ENCODE results near the gene CCDC174.
"Not testable (repeated sequence)": the region's sequence is repeated elsewhere in the genome, so short reads cannot be mapped to it uniquely, and the experiment has no call there.

CCDC174 gene

DNA sequence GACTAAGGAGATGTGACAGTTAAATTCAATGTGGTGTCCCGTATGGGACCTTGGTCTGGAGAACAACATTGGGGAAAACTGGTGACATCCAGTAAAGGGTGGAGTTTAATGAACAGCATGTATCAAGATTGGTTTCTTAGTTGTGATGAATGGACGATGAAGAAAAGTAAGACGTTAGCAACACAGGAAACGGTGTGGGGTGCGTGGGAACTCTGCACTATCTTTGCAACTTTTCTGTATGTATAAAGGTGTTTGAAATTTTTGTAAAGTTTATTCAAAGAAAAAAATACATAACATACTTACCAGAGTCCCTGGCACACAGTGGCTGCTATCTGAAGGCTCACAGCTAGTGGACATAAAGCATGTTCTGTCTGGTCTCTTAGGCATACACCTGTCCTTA lies 6.1 kb upstream of the CCDC174 start:
- DNase-seq (ENCODE audit: low spot score): no peak
- TF ChIP-seq CTCF (IDR thresholded peaks at IDR 0.05; ENCODE audit: extremely low read depth, missing control alignments): no peak

DNA sequence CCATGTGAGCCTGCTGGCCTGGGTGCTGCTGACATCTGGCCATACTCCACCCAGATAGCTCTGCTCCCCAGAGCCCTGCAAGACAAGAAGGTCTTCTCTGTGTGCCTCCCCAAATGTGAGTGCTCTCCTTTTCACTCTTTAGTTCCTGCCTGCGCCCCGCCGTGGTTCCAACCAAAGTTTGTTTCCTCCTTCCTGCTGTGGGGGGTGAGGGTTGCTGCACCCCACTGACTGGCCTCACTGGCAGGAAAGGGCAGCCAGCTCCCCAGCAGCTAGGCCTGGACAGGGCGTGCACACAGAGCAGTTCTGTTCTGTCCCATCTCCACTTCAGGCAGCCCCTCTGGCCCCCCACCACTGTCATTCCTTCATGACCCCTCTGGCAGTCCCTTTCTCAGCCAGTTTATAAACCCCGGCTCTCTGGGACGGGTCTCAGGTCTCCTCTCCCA lies 5.4 kb upstream of the CCDC174 start:
- DNase-seq (ENCODE audit: low spot score): no peak
- no peak for TF ChIP-seq CTCF (IDR thresholded peaks at IDR 0.05; ENCODE audit: extremely low read depth, missing control alignments)

- TF ChIP-seq CTCF (IDR thresholded peaks at IDR 0.05; ENCODE audit: extremely low read depth, missing control alignments): no peak
- DNase-seq (ENCODE audit: low spot score): no peak
Measured at GRCh38 chr3:14646589-14647413, 4.8 kb upstream of the CCDC174 start.

DNA sequence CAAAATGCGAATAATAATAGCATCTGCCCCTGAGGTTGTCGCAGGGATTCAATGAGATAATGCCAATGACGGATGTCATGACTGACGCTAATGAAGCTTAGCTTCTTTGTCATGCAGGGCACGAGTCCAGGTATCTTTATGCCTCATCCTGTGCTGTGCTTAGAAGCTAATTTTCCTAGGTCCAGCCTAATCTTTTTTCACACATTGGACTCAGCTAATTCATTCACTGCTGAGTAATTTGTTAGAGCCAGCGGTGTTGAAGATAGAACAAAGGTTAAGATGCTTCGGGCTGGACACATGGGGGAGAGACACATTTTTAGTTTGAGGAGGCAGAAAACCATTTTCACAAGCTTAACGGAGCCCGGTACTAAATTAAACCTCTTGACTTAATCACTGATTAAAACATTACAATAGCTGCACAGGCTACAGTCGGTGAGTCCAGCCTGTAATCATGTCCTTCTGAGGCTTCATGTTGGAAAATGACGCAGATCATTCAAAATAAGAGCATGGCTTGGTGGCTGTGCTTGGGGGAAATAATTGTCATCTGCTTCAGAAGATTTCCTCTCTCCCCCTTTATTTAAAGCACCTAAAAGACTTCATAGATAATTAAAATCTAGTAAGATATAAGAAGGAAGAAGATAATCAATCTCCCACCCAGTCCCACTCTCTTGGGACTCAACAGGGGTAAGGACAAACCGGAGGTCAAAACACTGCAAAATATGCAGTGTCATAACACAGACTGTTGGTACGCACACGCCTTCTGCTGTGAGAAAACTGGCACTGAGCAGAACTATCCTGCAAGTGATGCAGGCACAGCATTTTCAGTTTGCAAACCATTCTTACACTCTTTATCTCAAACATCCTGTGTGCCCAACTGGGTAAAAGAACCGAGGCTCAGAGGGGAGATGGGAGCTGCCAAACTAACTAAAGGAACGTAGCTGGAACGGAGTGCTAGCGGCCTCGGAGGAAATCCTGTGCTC lies 3.3 kb upstream of the CCDC174 start:
- no peak for TF ChIP-seq CTCF (IDR thresholded peaks at IDR 0.05; ENCODE audit: extremely low read depth, missing control alignments)
- DNase-seq (ENCODE audit: low spot score): no peak

- no peak for DNase-seq (ENCODE audit: low spot score)
- TF ChIP-seq CTCF (IDR thresholded peaks at IDR 0.05; ENCODE audit: extremely low read depth, missing control alignments): no peak
Measured at GRCh38 chr3:14649466-14649865, 2.1 kb upstream of the CCDC174 start.

GRCh38 chr3:14650193-14650592 lies 1.4 kb upstream of the CCDC174 start:
- no peak for DNase-seq (ENCODE audit: low spot score)
- TF ChIP-seq CTCF (IDR thresholded peaks at IDR 0.05; ENCODE audit: extremely low read depth, missing control alignments): no peak

DNA sequence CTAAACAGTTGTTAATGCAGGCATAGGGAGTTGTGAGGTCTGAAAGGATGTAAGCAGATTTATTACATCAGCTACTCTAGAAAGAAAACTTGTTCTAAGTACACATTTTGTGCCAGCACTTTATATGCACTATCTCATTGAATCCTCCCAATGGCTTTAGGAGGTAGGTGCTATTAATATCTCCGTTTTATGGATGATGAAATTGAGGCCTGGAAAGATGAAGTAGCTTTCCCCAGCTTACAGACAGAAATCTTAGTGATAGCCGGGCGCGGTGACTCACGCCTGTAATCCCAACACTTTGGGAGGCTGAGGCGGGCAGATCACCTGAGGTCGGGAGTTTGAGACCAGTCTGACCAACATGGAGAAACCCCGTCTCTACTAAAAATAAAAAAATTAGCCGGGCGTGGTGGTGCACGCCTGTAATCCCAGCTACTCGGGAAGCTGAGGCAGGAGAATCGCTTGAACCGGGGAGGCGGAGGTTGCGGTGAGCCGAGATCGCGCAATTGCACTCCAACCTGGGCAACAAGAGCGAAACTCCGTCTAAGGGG lies 872 bp downstream of the CCDC174 start:
- DNase-seq (ENCODE audit: low spot score): not testable (repeated sequence)

Measured in GM20000 (cell line).